ENCODE data around the gene ITPR2. TPM values are rescaled to one million over a fixed set of nuclear protein-coding genes. Genes with fewer than 3 reads are reported as not detected.

Gene ITPR2
- total and polyA plus RNA-seq, 2 of the 8 experiments (the other 6 are each of a cell fraction or from before 2014, with no cell fraction given) = 4.1 to 48.3 TPM

GRCh38 chr12:26713885-26714383 lies 119.1 kb downstream of the ITPR2 start:
- Histone ChIP-seq H3K4me3 (ENCODE audit: extremely low read depth in 1 of 4, insufficient read depth in 2 of 4, low read depth in 3 of 4, low read length in 4 of 4) (no peak overlapping the region), H4K91ac (replicated peaks; ENCODE audit: insufficient read length, low read length) (no peak overlapping the region), H4K8ac (ENCODE audit: extremely low read depth, insufficient read depth, low read length) (no peak overlapping the region), H3K79me2 (ENCODE audit: control insufficient read depth in 1 of 2, insufficient read depth in 2 of 2, low read length in 2 of 2) (no peaks in the 10 kb centered on the region), H3K9ac (replicated peaks in 1 of 4; ENCODE audit: extremely low read depth in 1 of 4, low read depth in 3 of 4, low read length in 3 of 4) (peak overlapping the region in 1 of 4 experiments; percentile 34; a peak in 1 of 7 replicates), H3K18ac (ENCODE audit: extremely low read depth, low read length) (no peak overlapping the region), H2BK5ac (ENCODE audit: low read depth, low read length) (no peak overlapping the region), H3K9me3 (ENCODE audit: insufficient read depth in 2 of 2, low read depth in 1 of 2, low read length in 1 of 2) (no peaks in the 10 kb centered on the region), H2BK120ac (replicated peaks; ENCODE audit: low read depth, low read length) (no peak overlapping the region), H2BK15ac (ENCODE audit: low read length) (no peak overlapping the region), H3K4me1 (replicated peaks in 1 of 4; ENCODE audit: control insufficient read depth in 3 of 4, insufficient read depth in 4 of 4, low read length in 3 of 4) (peaks cover 0 to 12% (median 3%) of the 10 kb centered on the region in 4 experiments; a peak in 4 of 7 replicates), H3K27me3 (replicated peaks in 1 of 4; ENCODE audit: control insufficient read depth in 3 of 4, extremely low read depth in 1 of 4, insufficient read depth in 3 of 4, low read length in 3 of 4) (no peaks in the 10 kb centered on the region), H3K36me3 (ENCODE audit: control insufficient read depth in 2 of 4, insufficient read depth in 4 of 4, low read length in 3 of 4) (peaks cover 0 to 3% (median under 1%) of the 10 kb centered on the region in 4 experiments; a peak in 2 of 8 replicates), H4K5ac (ENCODE audit: insufficient read length, low read depth, low read length) (no peak overlapping the region), H2AK5ac (ENCODE audit: low read depth, low read length) (no peak overlapping the region), H3K23me2 (ENCODE audit: low read depth, low read length) (no peaks in the 10 kb centered on the region), H3K4ac (replicated peaks; ENCODE audit: insufficient read length, low read depth, low read length) (no peak overlapping the region), H3K4me2 (ENCODE audit: insufficient read depth in 1 of 2, low read depth in 2 of 2, low read length in 2 of 2) (no peak overlapping the region), H3K27ac (ENCODE audit: low read depth, low read length) (no peak overlapping the region), H3K23ac (ENCODE audit: insufficient read length) (no peak overlapping the region), H4K20me1 (replicated peaks in 1 of 2; ENCODE audit: control insufficient read depth in 1 of 2, insufficient read depth in 2 of 2, low read length in 2 of 2) (no peaks in the 10 kb centered on the region), H2AFZ (ENCODE audit: low read length) (no peak overlapping the region), H3K56ac (replicated peaks; ENCODE audit: insufficient read length, low read depth, low read length) (no peak overlapping the region), H3K14ac (ENCODE audit: insufficient read length) (no peak overlapping the region), H2BK12ac (ENCODE audit: low read depth, low read length) (no peak overlapping the region), H2BK20ac (ENCODE audit: low read length) (no peak overlapping the region), H3K79me1 (ENCODE audit: low read depth, low read length) (no peaks in the 10 kb centered on the region)
- POLR2A ChIA-PET (ENCODE audit: partially characterized antibody) = no interaction called here
- WGBS, 2 experiments (ENCODE audit: extremely low coverage in 1 of 2, insufficient coverage in 1 of 2, insufficient read length in 1 of 2, insufficient replicate concordance in 2 of 2, low coverage in 1 of 2, low lambda C conversion rate in 2 of 2, missing lambda C conversion rate in 1 of 2) = 86% methylated on average over 8 of the region's 8 CpGs; no CpG with 5 or more reads in 1 of the 2 experiments
- CTCF ChIA-PET (ENCODE audit: partially characterized antibody) = interaction anchor here (0.7 kb wide), 1 partner anchor 120 kb away, joined by 3 read pairs; no protein-coding TSS in a partner anchor
- FAIRE-seq (no peak), DNase-seq (ENCODE audit: low read depth in 1 of 2, low spot score in 2 of 2) (no peak)
- no peak for TF ChIP-seq TCF12 (IDR thresholded peaks at IDR 0.05; ENCODE audit: low read depth, low read length)
- TF ChIP-seq ATF2 (IDR thresholded peaks at IDR 0.05; ENCODE audit: low read length) = no peak
- no peak for TF ChIP-seq ASH2L (IDR thresholded peaks at IDR 0.05; ENCODE audit: low read length)
- TF ChIP-seq TAF7 (optimal IDR thresholded peaks at IDR 0.05; ENCODE audit: borderline replicate concordance, low read depth, low read length) = no peak
- no peak for TF ChIP-seq SIX5 (IDR thresholded peaks at IDR 0.05; ENCODE audit: low read depth, low read length)
- TF ChIP-seq CHD2 (IDR thresholded peaks at IDR 0.05; ENCODE audit: low read length) = no peak
- no peak for TF ChIP-seq RFX5 (IDR thresholded peaks at IDR 0.05; ENCODE audit: borderline replicate concordance, low read depth, low read length)
- TF ChIP-seq RAD21 (IDR thresholded peaks at IDR 0.05 in 1 of 2, conservative IDR thresholded peaks at IDR 0.05 in 1 of 2; ENCODE audit: low read depth in 2 of 2, low read length in 2 of 2) = no peak
- no peak for TF ChIP-seq TBP (IDR thresholded peaks at IDR 0.05; ENCODE audit: low read depth, low read length)
- no peak for TF ChIP-seq SUZ12 (IDR thresholded peaks at IDR 0.05; ENCODE audit: low read length)
- TF ChIP-seq CBX8 (IDR thresholded peaks at IDR 0.05; ENCODE audit: borderline replicate concordance, low read depth, low read length) = no peak
- TF ChIP-seq KDM5A (IDR thresholded peaks at IDR 0.05; ENCODE audit: low read length) = no peak
- TF ChIP-seq NRF1 (IDR thresholded peaks at IDR 0.05; ENCODE audit: low read depth, low read length) = no peak
